Neural progenitor cell (in vitro differentiated cells): ENCODE results near the gene PCYT1A. TPM values are rescaled to one million over a fixed set of nuclear protein-coding genes. Genes with fewer than 3 reads are reported as not detected.

Experiments used
- DNase-seq: peaks from one replicate; pipeline ENCODE4 v3.0.0-alpha.2; 2016; ENCODE audit warnings: low spot score
- H2AFZ ChIP-seq: fragments of 200-600 bp; sonication (generic); replicated peaks from 2 replicates; pipeline ENCODE4 v1.6.1; 2016; ENCODE audit warnings: antibody characterized with exemption
- H3F3A ChIP-seq: fragments of 200-600 bp; sonication (generic); 2 replicates; pipeline ENCODE4 v1.6.1; 2016; ENCODE audit warnings: antibody characterized with exemption, low read depth
- H3K27ac ChIP-seq: fragments of 200-600 bp; sonication (generic); 2 replicates; pipeline ENCODE4 v1.5.1; 2016; ENCODE audit warnings: mild to moderate bottlenecking
- H3K27me3 ChIP-seq: fragments of 200-600 bp; sonication (generic); 2 replicates; pipeline ENCODE4 v1.6.1; 2016; ENCODE audit warnings: mild to moderate bottlenecking, moderate library complexity
- H3K36me3 ChIP-seq: fragments of 200-600 bp; sonication (generic); 2 replicates; pipeline ENCODE4 v1.5.1; 2016
- H3K4me1 ChIP-seq: fragments of 200-600 bp; sonication (generic); 2 replicates; pipeline ENCODE4 v1.6.1; 2016; ENCODE audit warnings: mixed run types
- H3K4me2 ChIP-seq: fragments of 200-600 bp; sonication (generic); 2 replicates; pipeline ENCODE4 v1.6.1; 2016
- H3K4me3 ChIP-seq: fragments of 200-600 bp; sonication (generic); 2 replicates; pipeline ENCODE4 v1.5.1; 2016
- H3K79me2 ChIP-seq: fragments of 200-600 bp; sonication (generic); 2 replicates; pipeline ENCODE4 v1.6.1; 2016; ENCODE audit warnings: low read depth
- H3K9ac ChIP-seq: fragments of 200-600 bp; sonication (generic); 2 replicates; pipeline ENCODE4 v1.6.1; 2016
- H3K9me3 ChIP-seq: fragments of 200-600 bp; sonication (generic); 2 replicates; pipeline ENCODE4 v1.5.1; 2016; ENCODE audit warnings: low read depth
- H4K20me1 ChIP-seq: fragments of 200-600 bp; sonication (generic); 2 replicates; pipeline ENCODE4 v1.6.1; 2016; ENCODE audit warnings: low read depth
- H3K27ac Mint-ChIP-seq: 3 replicates; pipeline ENCODE4 v1.8.0; 2021; ENCODE audit warnings: mixed read lengths
- H3K27me3 Mint-ChIP-seq: 2 replicates; pipeline ENCODE4 v1.8.0; 2022; ENCODE audit warnings: low read depth, mild to moderate bottlenecking, inconsistent platforms, moderate library complexity, mixed read lengths; ENCODE audit not compliant: insufficient read depth
- H3K36me3 Mint-ChIP-seq: 3 replicates; pipeline ENCODE4 v1.8.0; 2021; ENCODE audit warnings: mixed read lengths
- H3K4me1 Mint-ChIP-seq: 3 replicates; pipeline ENCODE4 v1.8.0; 2021; ENCODE audit warnings: mixed read lengths
- H3K4me3 Mint-ChIP-seq: 3 replicates; pipeline ENCODE4 v1.8.0; 2021; ENCODE audit warnings: mild to moderate bottlenecking, moderate library complexity, mixed read lengths
- H3K9me3 Mint-ChIP-seq: 3 replicates; pipeline ENCODE4 v1.8.0; 2020; ENCODE audit warnings: mixed read lengths
- EZH2 ChIP-seq: fragments of 200-600 bp; sonication (generic); IDR thresholded peaks from 2 replicates; pipeline ENCODE4 v1.6.1; 2017; ENCODE audit warnings: antibody characterized with exemption, mild to moderate bottlenecking, moderate library complexity
- EZH2phosphoT487 ChIP-seq: fragments of 200-600 bp; sonication (generic); IDR thresholded peaks from 2 replicates; pipeline ENCODE4 v1.6.1; 2017; ENCODE audit warnings: antibody characterized with exemption
- total RNA-seq: library from RNA; depleted of rRNA; stranded (reverse); fragments of >200 nt; gene quantifications from 2 replicates; pipeline ENCODE4 v1.2.3, GENCODE V29; 2015; ENCODE audit warnings: low replicate concordance
- TF ChIP-seq, protein P1 (sequence below): fragments of 200-600 bp; sonication (generic); IDR thresholded peaks from 2 replicates; pipeline ENCODE4 v1.5.1; 2017; ENCODE audit warnings: antibody characterized with exemption, mild to moderate bottlenecking

Gene PCYT1A
- total RNA-seq, 1 donor from 2014 or later = 29.3 TPM

- Mint-ChIP-seq H3K36me3 (no peaks in the 10 kb centered on the region), H3K4me3 (peak overlapping the region; percentile 72), H3K4me1 (peaks cover 33% of the 10 kb centered on the region), H3K9me3 (no peaks in the 10 kb centered on the region), H3K27me3 (peaks cover 12% of the 10 kb centered on the region), H3K27ac (peak overlapping the region; percentile 89)
- no peaks in the 10 kb centered on the region for H3K9me3 ChIP-seq
- H4K20me1 ChIP-seq = no peaks in the 10 kb centered on the region
- no peak overlapping the region for H3K9ac ChIP-seq
- H3K27ac ChIP-seq = no peak overlapping the region
- DNase-seq = peak; percentile 33
- H3K4me2 ChIP-seq = no peak overlapping the region
- peaks cover 25% of the 10 kb centered on the region for H3K27me3 ChIP-seq
- H3K4me3 ChIP-seq = no peak overlapping the region
- H3K79me2 ChIP-seq = no peaks in the 10 kb centered on the region
- no peaks in the 10 kb centered on the region for H3K36me3 ChIP-seq
- H3K4me1 ChIP-seq = peaks cover 20% of the 10 kb centered on the region
- H3F3A ChIP-seq = peaks cover 12% of the 10 kb centered on the region
- peak overlapping the region; percentile 82 for H2AFZ ChIP-seq
- TF ChIP-seq, protein P1, sequence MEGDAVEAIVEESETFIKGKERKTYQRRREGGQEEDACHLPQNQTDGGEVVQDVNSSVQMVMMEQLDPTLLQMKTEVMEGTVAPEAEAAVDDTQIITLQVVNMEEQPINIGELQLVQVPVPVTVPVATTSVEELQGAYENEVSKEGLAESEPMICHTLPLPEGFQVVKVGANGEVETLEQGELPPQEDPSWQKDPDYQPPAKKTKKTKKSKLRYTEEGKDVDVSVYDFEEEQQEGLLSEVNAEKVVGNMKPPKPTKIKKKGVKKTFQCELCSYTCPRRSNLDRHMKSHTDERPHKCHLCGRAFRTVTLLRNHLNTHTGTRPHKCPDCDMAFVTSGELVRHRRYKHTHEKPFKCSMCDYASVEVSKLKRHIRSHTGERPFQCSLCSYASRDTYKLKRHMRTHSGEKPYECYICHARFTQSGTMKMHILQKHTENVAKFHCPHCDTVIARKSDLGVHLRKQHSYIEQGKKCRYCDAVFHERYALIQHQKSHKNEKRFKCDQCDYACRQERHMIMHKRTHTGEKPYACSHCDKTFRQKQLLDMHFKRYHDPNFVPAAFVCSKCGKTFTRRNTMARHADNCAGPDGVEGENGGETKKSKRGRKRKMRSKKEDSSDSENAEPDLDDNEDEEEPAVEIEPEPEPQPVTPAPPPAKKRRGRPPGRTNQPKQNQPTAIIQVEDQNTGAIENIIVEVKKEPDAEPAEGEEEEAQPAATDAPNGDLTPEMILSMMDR = no peak
- TF ChIP-seq EZH2 (no peak), EZH2phosphoT487 (no peak)
Measured at GRCh38 chr3:196219194-196219969, 68.1 kb downstream of the PCYT1A start.

- Histone ChIP-seq H3K27ac (no peak overlapping the region), H3K9me3 (no peaks in the 10 kb centered on the region), H3F3A (peaks cover 12% of the 10 kb centered on the region), H3K27me3 (peaks cover 25% of the 10 kb centered on the region), H3K36me3 (no peaks in the 10 kb centered on the region), H2AFZ (no peak overlapping the region), H3K4me2 (no peak overlapping the region), H3K4me1 (peaks cover 20% of the 10 kb centered on the region), H4K20me1 (no peaks in the 10 kb centered on the region), H3K9ac (no peak overlapping the region), H3K4me3 (no peak overlapping the region), H3K79me2 (no peaks in the 10 kb centered on the region)
- TF ChIP-seq EZH2phosphoT487 (no peak), EZH2 (no peak)
- TF ChIP-seq, protein P1 = no peak
- no peaks in the 10 kb centered on the region for H3K36me3 Mint-ChIP-seq
- H3K4me3 Mint-ChIP-seq = no peak overlapping the region
- H3K4me1 Mint-ChIP-seq = peaks cover 40% of the 10 kb centered on the region
- no peak for DNase-seq
- H3K9me3 Mint-ChIP-seq = no peaks in the 10 kb centered on the region
- H3K27me3 Mint-ChIP-seq = peaks cover 12% of the 10 kb centered on the region
- no peak overlapping the region for H3K27ac Mint-ChIP-seq
Measured at GRCh38 chr3:196218155-196218712, 69.3 kb downstream of the PCYT1A start.

DNA sequence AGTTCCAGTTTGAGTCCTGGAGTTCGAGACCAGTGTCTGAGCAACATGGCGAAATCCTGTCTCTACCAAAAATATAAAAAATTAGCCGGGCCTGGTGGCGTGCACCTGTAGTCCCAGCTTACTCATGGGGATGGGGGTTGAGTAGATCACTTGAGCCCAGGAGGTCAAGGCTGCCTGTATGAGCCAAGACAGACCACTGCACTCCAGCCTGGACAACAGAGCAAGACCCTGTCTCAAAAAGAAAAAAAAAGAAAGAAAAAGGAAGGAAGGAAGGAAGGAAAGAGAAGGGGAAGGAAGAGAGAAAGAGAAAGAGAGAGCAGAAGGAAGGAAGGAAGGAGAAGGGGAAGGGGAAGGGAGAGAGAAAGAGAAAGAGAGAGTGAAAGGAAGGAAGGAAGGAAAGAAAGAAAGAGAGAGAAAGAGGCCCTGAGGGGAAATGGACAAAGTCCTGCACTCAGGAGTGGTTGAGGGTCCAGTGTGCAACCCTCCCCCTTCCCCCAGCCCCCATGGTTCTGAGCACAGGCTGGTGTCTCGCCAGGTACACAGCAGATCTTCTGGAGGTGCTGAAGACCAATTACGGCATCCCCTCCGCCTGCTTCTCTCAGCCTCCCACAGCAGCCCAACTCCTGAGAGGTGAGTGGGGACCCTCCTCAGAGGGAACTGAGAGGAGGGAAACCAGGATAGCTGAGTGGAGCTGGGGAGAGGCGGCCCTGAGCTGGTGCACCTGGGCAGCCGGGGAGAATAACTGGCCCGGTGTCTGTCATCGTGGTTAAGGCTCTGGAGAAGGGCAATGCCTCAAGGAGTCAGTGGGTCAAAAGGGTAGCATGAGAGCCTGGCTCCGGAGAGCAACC lies 70.0 kb downstream of the PCYT1A start:
- H3K4me1 ChIP-seq = peaks cover 20% of the 10 kb centered on the region
- H3K27ac Mint-ChIP-seq = no peak overlapping the region
- peaks cover 40% of the 10 kb centered on the region for H3K4me1 Mint-ChIP-seq
- no peak overlapping the region for H3K4me2 ChIP-seq
- H3K9ac ChIP-seq = no peak overlapping the region
- TF ChIP-seq EZH2phosphoT487 (no peak), EZH2 (no peak)
- TF ChIP-seq, protein P1 = no peak
- H3K27me3 Mint-ChIP-seq = peaks cover 14% of the 10 kb centered on the region
- peaks cover 12% of the 10 kb centered on the region for H3F3A ChIP-seq
- H2AFZ ChIP-seq = no peak overlapping the region
- DNase-seq = no peak
- H3K79me2 ChIP-seq = no peaks in the 10 kb centered on the region
- no peaks in the 10 kb centered on the region for H3K9me3 Mint-ChIP-seq
- H4K20me1 ChIP-seq = no peaks in the 10 kb centered on the region
- peaks cover 25% of the 10 kb centered on the region for H3K27me3 ChIP-seq
- H3K9me3 ChIP-seq = no peaks in the 10 kb centered on the region
- H3K4me3 ChIP-seq = no peak overlapping the region
- no peaks in the 10 kb centered on the region for H3K36me3 Mint-ChIP-seq
- no peak overlapping the region for H3K27ac ChIP-seq
- no peaks in the 10 kb centered on the region for H3K36me3 ChIP-seq
- no peak overlapping the region for H3K4me3 Mint-ChIP-seq
